Trophoblast cell (in vitro differentiated cells and primary cell): ENCODE data around the gene MYO1F.

Source experiments
- DNase-seq, 2 donors: peaks; one replicate each; pipeline ENCODE4 v3.0.0-alpha.2; 2016
- H2AFZ ChIP-seq: 2 replicates; pipeline ENCODE4 v1.6.1; 2013; ENCODE audit warnings: low read length, moderate library complexity, mild to moderate bottlenecking; ENCODE audit not compliant: insufficient read depth, poor library complexity
- H2AK5ac ChIP-seq: 2 replicates; pipeline ENCODE4 v1.6.1; 2013; ENCODE audit warnings: mild to moderate bottlenecking, low read length
- H2BK120ac ChIP-seq: 2 replicates; pipeline ENCODE4 v1.6.1; 2013; ENCODE audit warnings: low read length, mild to moderate bottlenecking, moderate library complexity; ENCODE audit not compliant: insufficient read depth, poor library complexity
- H2BK12ac ChIP-seq: 2 replicates; pipeline ENCODE4 v1.6.1; 2013; ENCODE audit warnings: mild to moderate bottlenecking, low read length, moderate library complexity
- H2BK5ac ChIP-seq: 2 replicates; pipeline ENCODE4 v1.6.1; 2013; ENCODE audit warnings: low read length, low read depth, moderate library complexity, mild to moderate bottlenecking; ENCODE audit not compliant: poor library complexity
- H3K14ac ChIP-seq: 2 replicates; pipeline ENCODE4 v1.6.1; 2013; ENCODE audit warnings: mild to moderate bottlenecking, low read length
- H3K18ac ChIP-seq: 2 replicates; pipeline ENCODE4 v1.6.1; 2013; ENCODE audit warnings: mild to moderate bottlenecking, low read length
- H3K23ac ChIP-seq: 2 replicates; pipeline ENCODE4 v1.6.1; 2013; ENCODE audit warnings: low read length
- H3K27ac ChIP-seq: 2 replicates; pipeline ENCODE4 v1.5.1; 2013; ENCODE audit warnings: low read depth, mild to moderate bottlenecking, inconsistent platforms, low read length, moderate library complexity
- H3K27me3 ChIP-seq: 2 replicates; pipeline ENCODE4 v1.6.1; 2013; ENCODE audit warnings: inconsistent platforms, mild to moderate bottlenecking, low read length, moderate library complexity; ENCODE audit not compliant: insufficient read depth
- H3K36me3 ChIP-seq, 2 experiments: 1 replicate in 1 of 2; 2 replicates in 1 of 2; pipeline ENCODE4 v1.6.1; 2013; ENCODE audit warnings: low read length in 2 of 2, mild to moderate bottlenecking in 2 of 2, moderate library complexity in 1 of 2; ENCODE audit not compliant: insufficient read depth in 2 of 2, control insufficient read depth in 1 of 2
- H3K4ac ChIP-seq: 2 replicates; pipeline ENCODE4 v1.6.1; 2013; ENCODE audit warnings: low read depth, mild to moderate bottlenecking, low read length, moderate library complexity
- H3K4me1 ChIP-seq, 2 experiments: 1 replicate in 1 of 2; 2 replicates in 1 of 2; pipeline ENCODE4 v1.6.1; 2013; ENCODE audit warnings: low read length in 2 of 2, mild to moderate bottlenecking in 2 of 2, moderate library complexity in 1 of 2; ENCODE audit not compliant: insufficient read depth in 2 of 2, control insufficient read depth in 1 of 2
- H3K4me2 ChIP-seq: 2 replicates; pipeline ENCODE4 v1.6.1; 2013; ENCODE audit warnings: inconsistent platforms, mild to moderate bottlenecking, low read length, moderate library complexity
- H3K4me3 ChIP-seq: 2 replicates; pipeline ENCODE4 v1.5.1; 2013; ENCODE audit warnings: mild to moderate bottlenecking, low read depth, low read length, inconsistent platforms
- H3K79me1 ChIP-seq: one replicate; pipeline ENCODE4 v1.6.1; 2013; ENCODE audit warnings: low read length
- H3K79me2 ChIP-seq: 2 replicates; pipeline ENCODE4 v1.6.1; 2013; ENCODE audit warnings: low read length, mild to moderate bottlenecking; ENCODE audit not compliant: control insufficient read depth, insufficient read depth, poor library complexity
- H3K9ac ChIP-seq: 2 replicates; pipeline ENCODE4 v1.6.1; 2013; ENCODE audit warnings: mild to moderate bottlenecking, low read length
- H3K9me3 ChIP-seq: 2 replicates; pipeline ENCODE4 v1.6.1; 2013; ENCODE audit warnings: low read depth, mild to moderate bottlenecking, control low read depth, inconsistent platforms, low read length; ENCODE audit not compliant: insufficient read depth
- H4K12ac ChIP-seq: 2 replicates; pipeline ENCODE4 v1.6.1; 2013; ENCODE audit warnings: low read depth, mild to moderate bottlenecking, low read length, moderate library complexity
- H4K8ac ChIP-seq: 2 replicates; pipeline ENCODE4 v1.6.1; 2013; ENCODE audit warnings: low read depth, mild to moderate bottlenecking, low read length, moderate library complexity
- H4K91ac ChIP-seq: one replicate; pipeline ENCODE4 v1.6.1; 2013; ENCODE audit warnings: low read depth, mild to moderate bottlenecking, low read length, moderate library complexity
- WGBS: extraction: QIAGEN DNeasy Blood & Tissue Kit; methylation state at CpG from one replicate; pipeline ENCODE4 v1.1.7; 2013; ENCODE audit warnings: missing lambda C conversion rate; ENCODE audit not compliant: insufficient read length, insufficient coverage; ENCODE audit errors: extremely low coverage; 5-methylcytosine and 5-hydroxymethylcytosine counted together

MYO1F gene

GRCh38 chr19:8608941-8609278, 31.7 kb upstream of the MYO1F start:
- Histone ChIP-seq H3K36me3 (peaks cover 4 to 6% of the 10 kb centered on the region in 2 experiments), H4K12ac (no peak overlapping the region), H2AK5ac (no peak overlapping the region), H3K4ac (no peak overlapping the region), H3K14ac (no peak overlapping the region), H3K23ac (no peak overlapping the region), H3K27ac (no peak overlapping the region), H4K8ac (no peak overlapping the region), H4K91ac (peak overlapping the region; percentile 0), H3K4me1 (peaks cover 9 to 10% of the 10 kb centered on the region in 2 experiments), H3K18ac (no peak overlapping the region), H2BK12ac (no peak overlapping the region), H3K79me1 (peaks cover 14% of the 10 kb centered on the region), H2BK120ac (no peak overlapping the region), H2AFZ (no peak overlapping the region), H3K4me2 (peak overlapping the region; percentile 94), H3K9me3 (peaks cover 8% of the 10 kb centered on the region), H3K79me2 (peaks cover 10% of the 10 kb centered on the region), H3K4me3 (peak overlapping the region; percentile 94), H3K27me3 (no peaks in the 10 kb centered on the region), H2BK5ac (no peak overlapping the region), H3K9ac (no peak overlapping the region)
- DNase-seq = no peak
- WGBS = no CpG with 5 or more reads among the region's 5 CpGs

- Histone ChIP-seq H3K4me2 (no peak overlapping the region), H4K8ac (no peak overlapping the region), H4K12ac (no peak overlapping the region), H2BK5ac (no peak overlapping the region), H3K79me1 (peaks cover 14% of the 10 kb centered on the region), H3K23ac (no peak overlapping the region), H2AFZ (no peak overlapping the region), H2BK12ac (no peak overlapping the region), H2BK120ac (no peak overlapping the region), H3K9ac (no peak overlapping the region), H2AK5ac (no peak overlapping the region), H3K4me1 (peaks cover 9 to 10% of the 10 kb centered on the region in 2 experiments), H3K4me3 (no peak overlapping the region), H3K27ac (no peak overlapping the region), H3K4ac (no peak overlapping the region), H3K9me3 (peaks cover 8% of the 10 kb centered on the region), H4K91ac (no peak overlapping the region), H3K79me2 (peaks cover 10% of the 10 kb centered on the region), H3K18ac (no peak overlapping the region), H3K27me3 (no peaks in the 10 kb centered on the region), H3K14ac (no peak overlapping the region), H3K36me3 (peaks cover 4 to 8% of the 10 kb centered on the region in 2 experiments)
- DNase-seq = no peak
- no CpG with 5 or more reads among the region's 4 CpGs for WGBS
These were observed 30.1 kb upstream of the MYO1F start for GRCh38 chr19:8607386-8607785.

- no peak overlapping the region for H2BK5ac ChIP-seq
- no peak overlapping the region for H2BK12ac ChIP-seq
- peaks cover 8% of the 10 kb centered on the region for H3K9me3 ChIP-seq
- no peak overlapping the region for H3K23ac ChIP-seq
- no peak overlapping the region for H3K4ac ChIP-seq
- no peak overlapping the region for H4K12ac ChIP-seq
- no peak overlapping the region for H2AK5ac ChIP-seq
- H3K18ac ChIP-seq = no peak overlapping the region
- no peak overlapping the region for H3K9ac ChIP-seq
- no CpG with 5 or more reads among the region's 17 CpGs for WGBS
- H3K27me3 ChIP-seq = no peaks in the 10 kb centered on the region
- H3K4me1 ChIP-seq = peaks cover 9 to 10% of the 10 kb centered on the region in 2 experiments
- H3K4me3 ChIP-seq = no peak overlapping the region
- no peak overlapping the region for H3K27ac ChIP-seq
- no peak overlapping the region for H4K91ac ChIP-seq
- peaks cover 8% of the 10 kb centered on the region in 2 experiments for H3K36me3 ChIP-seq
- no peak overlapping the region for H4K8ac ChIP-seq
- no peak overlapping the region for H3K4me2 ChIP-seq
- DNase-seq = no peak
- no peak overlapping the region for H3K14ac ChIP-seq
- H3K79me2 ChIP-seq = peaks cover 10% of the 10 kb centered on the region
- no peak overlapping the region for H2BK120ac ChIP-seq
- peaks cover 14% of the 10 kb centered on the region for H3K79me1 ChIP-seq
- H2AFZ ChIP-seq = no peak overlapping the region
These were observed 28.3 kb upstream of the MYO1F start for GRCh38 chr19:8605514-8605913.

- H3K4me2 ChIP-seq = no peak overlapping the region
- DNase-seq = peak; percentile 54 to 83
- no peak overlapping the region for H2BK5ac ChIP-seq
- no peak overlapping the region for H4K8ac ChIP-seq
- no peak overlapping the region for H3K27ac ChIP-seq
- no peak overlapping the region for H2BK120ac ChIP-seq
- H3K4me3 ChIP-seq = peak overlapping the region; percentile 45
- H3K9me3 ChIP-seq = peaks cover 6% of the 10 kb centered on the region
- H3K4me1 ChIP-seq = no peaks in the 10 kb centered on the region
- H4K12ac ChIP-seq = no peak overlapping the region
- peak overlapping the region; percentile 25 for H3K9ac ChIP-seq
- H2AK5ac ChIP-seq = no peak overlapping the region
- H4K91ac ChIP-seq = no peak overlapping the region
- no peak overlapping the region for H2AFZ ChIP-seq
- no peaks in the 10 kb centered on the region for H3K27me3 ChIP-seq
- H3K36me3 ChIP-seq = peaks cover 10 to 11% of the 10 kb centered on the region in 2 experiments
- H3K4ac ChIP-seq = no peak overlapping the region
- H3K23ac ChIP-seq = peak overlapping the region; percentile 50
- H2BK12ac ChIP-seq = no peak overlapping the region
- no peaks in the 10 kb centered on the region for H3K79me2 ChIP-seq
- H3K14ac ChIP-seq = no peak overlapping the region
- H3K79me1 ChIP-seq = no peaks in the 10 kb centered on the region
- WGBS = no CpG with 5 or more reads among the region's 5 CpGs
- H3K18ac ChIP-seq = no peak overlapping the region
These were observed 24.6 kb upstream of the MYO1F start for GRCh38 chr19:8601796-8602195.
